ENCODE measurements around the gene HOXD8.

DNA sequence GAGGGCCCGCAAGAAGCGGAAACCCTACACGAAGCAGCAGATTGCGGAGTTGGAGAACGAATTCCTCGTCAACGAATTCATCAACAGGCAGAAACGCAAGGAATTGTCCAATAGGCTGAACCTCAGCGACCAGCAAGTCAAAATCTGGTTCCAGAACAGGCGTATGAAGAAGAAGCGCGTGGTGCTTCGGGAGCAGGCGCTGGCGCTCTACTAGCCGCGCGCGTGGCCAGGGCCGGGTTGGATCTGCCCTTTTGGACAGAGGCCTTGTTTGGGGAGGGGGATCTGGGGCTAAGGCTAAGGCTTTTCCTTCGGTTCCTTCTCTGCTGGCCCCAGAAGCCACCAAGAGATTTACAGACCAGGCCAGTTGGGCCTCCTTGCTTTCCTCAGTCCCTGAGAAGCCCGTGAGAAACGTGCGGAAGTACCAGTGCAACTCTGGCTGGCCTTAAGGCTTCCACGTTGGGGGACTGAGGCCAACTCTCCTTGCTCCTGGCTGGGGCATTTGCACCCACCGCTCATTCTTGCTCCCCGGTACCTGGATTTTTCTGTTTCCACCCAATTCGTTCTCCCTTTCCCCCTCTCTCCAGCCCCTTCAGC lies 28.9 kb upstream of the HOXD8 start:
- TF ChIP-seq POLR2A (IDR thresholded peaks at IDR 0.05): no peak
- TF ChIP-seq, protein P1, sequence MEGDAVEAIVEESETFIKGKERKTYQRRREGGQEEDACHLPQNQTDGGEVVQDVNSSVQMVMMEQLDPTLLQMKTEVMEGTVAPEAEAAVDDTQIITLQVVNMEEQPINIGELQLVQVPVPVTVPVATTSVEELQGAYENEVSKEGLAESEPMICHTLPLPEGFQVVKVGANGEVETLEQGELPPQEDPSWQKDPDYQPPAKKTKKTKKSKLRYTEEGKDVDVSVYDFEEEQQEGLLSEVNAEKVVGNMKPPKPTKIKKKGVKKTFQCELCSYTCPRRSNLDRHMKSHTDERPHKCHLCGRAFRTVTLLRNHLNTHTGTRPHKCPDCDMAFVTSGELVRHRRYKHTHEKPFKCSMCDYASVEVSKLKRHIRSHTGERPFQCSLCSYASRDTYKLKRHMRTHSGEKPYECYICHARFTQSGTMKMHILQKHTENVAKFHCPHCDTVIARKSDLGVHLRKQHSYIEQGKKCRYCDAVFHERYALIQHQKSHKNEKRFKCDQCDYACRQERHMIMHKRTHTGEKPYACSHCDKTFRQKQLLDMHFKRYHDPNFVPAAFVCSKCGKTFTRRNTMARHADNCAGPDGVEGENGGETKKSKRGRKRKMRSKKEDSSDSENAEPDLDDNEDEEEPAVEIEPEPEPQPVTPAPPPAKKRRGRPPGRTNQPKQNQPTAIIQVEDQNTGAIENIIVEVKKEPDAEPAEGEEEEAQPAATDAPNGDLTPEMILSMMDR (IDR thresholded peaks at IDR 0.05): no peak

All from testis (tissue), 2 donors.